Coronary artery (tissue), 2 donors: ENCODE results near the gene LIPE.

Experiments used
- DNase-seq: peaks from one replicate; pipeline ENCODE4 v3.0.0-alpha.2; 2017; ENCODE audit warnings: low spot score
- H3K27ac ChIP-seq, 2 donors: fragments of 200-600 bp; sonication (generic); one replicate each; pipeline ENCODE4 v1.5.1; 2016 to 2019
- H3K4me3 ChIP-seq: fragments of 200-600 bp; sonication (generic); 2 replicates; pipeline ENCODE4 v1.5.1; 2016; ENCODE audit warnings: mild to moderate bottlenecking, moderate library complexity
- CTCF ChIP-seq: fragments of 200-600 bp; sonication (generic); IDR thresholded peaks from one replicate; pipeline ENCODE4 v1.5.1; 2019; ENCODE audit warnings: antibody characterized with exemption

The LIPE gene

GRCh38 chr19:42370626-42371175, 56.5 kb downstream of the LIPE start:
- Histone ChIP-seq H3K27ac (no peak overlapping the region), H3K4me3 (no peak overlapping the region)
- TF ChIP-seq CTCF = no peak
- DNase-seq = no peak

- H3K4me3 ChIP-seq = no peak overlapping the region
- H3K27ac ChIP-seq = no peak overlapping the region
- TF ChIP-seq CTCF = no peak
- no peak for DNase-seq
Measured at GRCh38 chr19:42370068-42370520, 57.1 kb downstream of the LIPE start.

GRCh38 chr19:42369433-42370067, 57.6 kb downstream of the LIPE start:
- TF ChIP-seq CTCF = no peak
- H3K27ac ChIP-seq = no peak overlapping the region

GRCh38 chr19:42368765-42369164, 58.4 kb downstream of the LIPE start:
- Histone ChIP-seq H3K4me3 (no peak overlapping the region), H3K27ac (no peak overlapping the region)
- no peak for DNase-seq
- no peak for TF ChIP-seq CTCF

More at GRCh38 chr19:42369433-42370067, 57.6 kb downstream of the LIPE start:
- no peak overlapping the region for H3K4me3 ChIP-seq
- DNase-seq = no peak

- no peak overlapping the region for H3K4me3 ChIP-seq
- H3K27ac ChIP-seq = no peak overlapping the region
- no peak for DNase-seq
- no peak for TF ChIP-seq CTCF
Measured at GRCh38 chr19:42368360-42368759, 58.8 kb downstream of the LIPE start.

GRCh38 chr19:42367929-42368328, 59.3 kb downstream of the LIPE start:
- no peak overlapping the region for H3K27ac ChIP-seq
- no peak for DNase-seq
- TF ChIP-seq CTCF = no peak
- no peak overlapping the region for H3K4me3 ChIP-seq

GRCh38 chr19:42366673-42367072, 60.5 kb downstream of the LIPE start:
- DNase-seq = no peak
- no peak for TF ChIP-seq CTCF
- no peak overlapping the region for H3K27ac ChIP-seq
- H3K4me3 ChIP-seq = no peak overlapping the region
